HCT116 (cell line): ENCODE results near the gene HEATR3. TPM values are rescaled to one million over a fixed set of nuclear protein-coding genes. Genes with fewer than 3 reads are reported as not detected.
A peak's percentile ranks its signal among the peaks of the same experiment; 100 is the strongest.

Experiments used
- ATAC-seq: fragments of 200-7000 bp; cut with Tn5 transposase; 2 replicates; pipeline ENCODE4 v1.9.1; 2020; ENCODE audit warnings: mild to moderate bottlenecking, moderate library complexity
- BruUV-seq: library from RNA; stranded (reverse); fragments of 400-500 nt; replicated peaks from 2 replicates; lab custom pipeline; 2021; lab: Mats Ljungman, UMichigan
- CTCF ChIA-PET: fragments of 300-600 bp; sonication (Branson Sonifier 250); formaldehyde crosslinking; loops from one replicate; lab custom pipeline; 2021; ENCODE audit warnings: antibody characterized with exemption; lab: Charles Lee
- POLR2A ChIA-PET: fragments of 300-600, 350-600 bp; sonication (Branson Sonifier 250); formaldehyde crosslinking; loops from one replicate; lab custom pipeline; 2021; ENCODE audit warnings: antibody characterized with exemption; lab: Charles Lee
- RAD21 ChIA-PET, 2 experiments: fragments of 300-600 bp; sonication (Branson Sonifier 250); formaldehyde crosslinking; loops; one replicate each; lab custom pipeline; 2023; ENCODE audit warnings: low total read pairs in 2 of 2; ENCODE audit not compliant: uncharacterized antibody in 2 of 2, unreplicated experiment in 2 of 2, low non-redundant PET in 1 of 2; lab: Charles Lee
- DNase-seq: peaks from one replicate; pipeline ENCODE4 v3.0.0-alpha.2; 2010; ENCODE audit warnings: low read depth, low spot score
- H2AFZ ChIP-seq: fragments of 200-600 bp; shearing (Covaris generic), sonication (generic); 2 replicates; pipeline ENCODE4 v1.6.1; 2017; ENCODE audit warnings: low read depth, mixed run types, mixed read lengths, antibody characterized with exemption, low read length; ENCODE audit not compliant: poor library complexity, severe bottlenecking
- H3K27ac ChIP-seq: 2 replicates; pipeline ENCODE4 v1.5.1; 2012; ENCODE audit warnings: low read depth, low read length
- H3K27me3 ChIP-seq: fragments of 200-600 bp; sonication (generic); 2 replicates; pipeline ENCODE4 v1.6.1; 2016; ENCODE audit warnings: mixed run types, low read length, mixed read lengths; ENCODE audit not compliant: insufficient read depth
- H3K36me3 ChIP-seq, 2 experiments: fragments of 200-500 bp in 1 of 2; fragments of 200-600 bp in 1 of 2; sonication (Bioruptor generic) in 1 of 2; sonication (generic) in 1 of 2; 2 replicates each; pipeline versions ENCODE4 v1.5.1 to v1.6.1; 2014 to 2016; ENCODE audit warnings: low read length in 2 of 2, inconsistent platforms in 1 of 2, mixed read lengths in 1 of 2, mixed run types in 1 of 2; ENCODE audit not compliant: insufficient read depth in 2 of 2, control insufficient read depth in 1 of 2
- H3K4me1 ChIP-seq, 2 experiments: fragments of 200-600 bp in 1 of 2; sonication (generic) in 1 of 2; 2 replicates each; pipeline versions ENCODE4 v1.5.1 to v1.6.1; 2012 to 2017; ENCODE audit warnings: low read length in 2 of 2, inconsistent platforms in 1 of 2, mild to moderate bottlenecking in 1 of 2, mixed read lengths in 1 of 2, mixed run types in 1 of 2, moderate library complexity in 1 of 2; ENCODE audit not compliant: insufficient read depth in 2 of 2, control insufficient read depth in 1 of 2
- H3K4me2 ChIP-seq: fragments of 200-600 bp; sonication (generic); 2 replicates; pipeline ENCODE4 v1.6.1; 2017; ENCODE audit warnings: mixed run types, low read length, mixed read lengths
- H3K4me3 ChIP-seq, 2 experiments: fragments of 200-600 bp in 1 of 2; sonication (generic) in 1 of 2; replicated peaks in 1 of 2; 2 replicates each; pipeline ENCODE4 v1.5.1; 2011 to 2016; ENCODE audit warnings: low read length in 2 of 2, control low read depth in 1 of 2, low read depth in 1 of 2, mild to moderate bottlenecking in 1 of 2, mixed read lengths in 1 of 2, mixed run types in 1 of 2
- H3K79me2 ChIP-seq: fragments of 200-600 bp; sonication (generic); 2 replicates; pipeline ENCODE4 v1.6.1; 2017; ENCODE audit warnings: mild to moderate bottlenecking, mixed run types, low read length, moderate library complexity, mixed read lengths; ENCODE audit not compliant: insufficient read depth
- H3K9ac ChIP-seq: fragments of 200-600 bp; sonication (generic); 2 replicates; pipeline ENCODE4 v1.6.1; 2016; ENCODE audit warnings: low read length, mixed read lengths
- H3K9me2 ChIP-seq: fragments of 200-600 bp; sonication (generic), shearing (Covaris generic); 2 replicates; pipeline ENCODE4 v1.6.1; 2017; ENCODE audit warnings: mixed run types, mild to moderate bottlenecking, moderate library complexity; ENCODE audit not compliant: insufficient read depth
- H3K9me3 ChIP-seq, 2 experiments: fragments of 200-500 bp in 1 of 2; fragments of 200-600 bp in 1 of 2; sonication (Bioruptor generic) in 1 of 2; sonication (generic) in 1 of 2; 2 replicates each; pipeline ENCODE4 v1.6.1; 2014 to 2017; ENCODE audit warnings: low read length in 2 of 2, mixed read lengths in 2 of 2, inconsistent platforms in 1 of 2, low read depth in 1 of 2, mild to moderate bottlenecking in 1 of 2, mixed run types in 1 of 2, moderate library complexity in 1 of 2; ENCODE audit not compliant: control insufficient read depth in 1 of 2, insufficient read depth in 1 of 2
- H4K20me1 ChIP-seq: fragments of 200-600 bp; sonication (generic), shearing (Covaris generic); 2 replicates; pipeline ENCODE4 v1.6.1; 2017; ENCODE audit warnings: mixed run types, mild to moderate bottlenecking, moderate library complexity; ENCODE audit not compliant: insufficient read depth
- CBX3 ChIP-seq: IDR thresholded peaks from 2 replicates; pipeline ENCODE4 v1.6.1; 2012; ENCODE audit warnings: low read depth
- ELF1 ChIP-seq: IDR thresholded peaks from 2 replicates; pipeline ENCODE4 v1.6.1; 2012; ENCODE audit warnings: low read depth, borderline replicate concordance
- EZH2 ChIP-seq: fragments of 200-600 bp; sonication (generic); IDR thresholded peaks from 2 replicates; pipeline ENCODE4 v1.6.1; 2017; ENCODE audit warnings: antibody characterized with exemption, mixed run types
- EZH2phosphoT487 ChIP-seq: fragments of 200-600 bp; IDR thresholded peaks from 2 replicates; pipeline ENCODE4 v1.6.1; 2018; ENCODE audit warnings: antibody characterized with exemption, borderline replicate concordance
- JUND ChIP-seq: IDR thresholded peaks from 2 replicates; pipeline ENCODE4 v1.6.1; 2012
- POLR2A ChIP-seq: IDR thresholded peaks from 2 replicates; pipeline ENCODE4 v1.7.0; 2011; ENCODE audit warnings: borderline replicate concordance; ENCODE audit not compliant: insufficient read depth, insufficient read length; ENCODE audit errors: extremely low read depth
- POLR2AphosphoS5 ChIP-seq: IDR thresholded peaks from 2 replicates; pipeline ENCODE4 v1.6.1; 2011; ENCODE audit warnings: mild to moderate bottlenecking, low read depth, low read length, moderate library complexity
- RAD21 ChIP-seq: IDR thresholded peaks from 2 replicates; pipeline ENCODE4 v1.6.1; 2012; ENCODE audit warnings: low read depth, mild to moderate bottlenecking
- SIN3A ChIP-seq: IDR thresholded peaks from 2 replicates; pipeline ENCODE4 v1.6.1; 2012; ENCODE audit warnings: low read depth
- TCF7L2 ChIP-seq: IDR thresholded peaks from 2 replicates; pipeline ENCODE4 v1.7.0; 2011; ENCODE audit warnings: borderline replicate concordance, inconsistent platforms; ENCODE audit not compliant: insufficient read depth, insufficient read length; ENCODE audit errors: extremely low read depth
- ZFX ChIP-seq: fragments of 450-650 bp; IDR thresholded peaks from 2 replicates; pipeline ENCODE4 v1.6.1; 2017
- ZNF274 ChIP-seq: fragments of 200-500 bp; sonication (Bioruptor generic); IDR thresholded peaks from 2 replicates; pipeline ENCODE4 v1.6.1; 2014; ENCODE audit warnings: mild to moderate bottlenecking, low read depth, low read length, inconsistent platforms
- intact Hi-C: fragments of 100-400 bp; cut with micrococcal nuclease; formaldehyde crosslinking; loops from 2 replicates; pipeline ENCODE4 v1.10.0; 2022
- total RNA-seq: library from RNA; stranded (reverse); gene quantifications from one replicate; pipeline ENCODE4 v1.2.1, GENCODE V29; 2021; ENCODE audit not compliant: unreplicated experiment
- TF ChIP-seq, protein P1 (sequence below): IDR thresholded peaks from 2 replicates; pipeline ENCODE4 v1.6.1; 2012
- TF ChIP-seq, protein P2 (sequence below), 3 experiments: fragments of 200-600 bp in 1 of 3; sonication (generic) in 1 of 3; IDR thresholded peaks in 2 of 3; conservative IDR thresholded peaks in 1 of 3; 2 replicates each; pipeline ENCODE4 v1.5.1; 2012 to 2017; ENCODE audit warnings: low read depth in 2 of 3, low read length in 2 of 3, antibody characterized with exemption in 1 of 3, borderline replicate concordance in 1 of 3, control low read depth in 1 of 3, mild to moderate bottlenecking in 1 of 3, mixed read lengths in 1 of 3, mixed run types in 1 of 3, moderate library complexity in 1 of 3; ENCODE audit not compliant: insufficient read depth in 1 of 3

HEATR3 gene
- total RNA-seq, 1 experiment from 2014 or later: 16.3 TPM

DNA sequence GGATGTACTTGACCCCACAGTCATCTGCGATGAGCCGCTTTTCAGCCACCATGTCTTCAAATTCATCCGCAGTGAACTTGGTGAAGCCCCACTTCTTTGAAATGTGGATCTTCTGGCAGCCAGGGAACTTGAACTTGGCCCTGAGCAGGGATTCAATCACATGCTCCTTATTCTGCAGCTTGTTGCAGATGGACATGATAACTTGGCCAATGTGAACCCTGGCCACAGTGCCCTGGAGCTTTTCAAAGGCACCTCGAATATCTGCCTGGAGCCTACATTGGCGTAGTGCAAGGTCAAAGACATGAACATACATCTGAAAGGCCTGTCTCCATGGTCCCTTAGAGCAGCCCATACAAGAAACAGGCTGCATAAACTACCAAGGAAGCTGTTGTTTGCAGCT is 85.6 kb downstream of the HEATR3 start:
- H3K9me2 ChIP-seq: no peaks in the 10 kb centered on the region

More for the DNA sequence above, 85.6 kb downstream of the HEATR3 start:
- Histone ChIP-seq H3K4me3 (no peak overlapping the region), H4K20me1 (no peaks in the 10 kb centered on the region), H3K9me3 (no peaks in the 10 kb centered on the region), H3K4me1 (peaks cover 15 to 31% of the 10 kb centered on the region in 2 experiments), H3K27me3 (no peaks in the 10 kb centered on the region), H3K79me2 (peaks cover 26% of the 10 kb centered on the region), H3K4me2 (no peak overlapping the region), H3K36me3 (no peaks in the 10 kb centered on the region; a peak in 1 of 4 replicates), H3K27ac (no peak overlapping the region), H3K9ac (no peak overlapping the region), H2AFZ (peak overlapping the region; percentile 94)
- RAD21 ChIA-PET: no interaction called here
- intact Hi-C loops: no loop called here
- DNase-seq (no peak), ATAC-seq (no peak)
- no peak for TF ChIP-seq SIN3A
- TF ChIP-seq, protein P1, sequence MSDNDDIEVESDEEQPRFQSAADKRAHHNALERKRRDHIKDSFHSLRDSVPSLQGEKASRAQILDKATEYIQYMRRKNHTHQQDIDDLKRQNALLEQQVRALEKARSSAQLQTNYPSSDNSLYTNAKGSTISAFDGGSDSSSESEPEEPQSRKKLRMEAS: no peak
- no peak for TF ChIP-seq ZFX
- no peak for TF ChIP-seq POLR2A
- no peak for TF ChIP-seq RAD21
- TF ChIP-seq, protein P2, sequence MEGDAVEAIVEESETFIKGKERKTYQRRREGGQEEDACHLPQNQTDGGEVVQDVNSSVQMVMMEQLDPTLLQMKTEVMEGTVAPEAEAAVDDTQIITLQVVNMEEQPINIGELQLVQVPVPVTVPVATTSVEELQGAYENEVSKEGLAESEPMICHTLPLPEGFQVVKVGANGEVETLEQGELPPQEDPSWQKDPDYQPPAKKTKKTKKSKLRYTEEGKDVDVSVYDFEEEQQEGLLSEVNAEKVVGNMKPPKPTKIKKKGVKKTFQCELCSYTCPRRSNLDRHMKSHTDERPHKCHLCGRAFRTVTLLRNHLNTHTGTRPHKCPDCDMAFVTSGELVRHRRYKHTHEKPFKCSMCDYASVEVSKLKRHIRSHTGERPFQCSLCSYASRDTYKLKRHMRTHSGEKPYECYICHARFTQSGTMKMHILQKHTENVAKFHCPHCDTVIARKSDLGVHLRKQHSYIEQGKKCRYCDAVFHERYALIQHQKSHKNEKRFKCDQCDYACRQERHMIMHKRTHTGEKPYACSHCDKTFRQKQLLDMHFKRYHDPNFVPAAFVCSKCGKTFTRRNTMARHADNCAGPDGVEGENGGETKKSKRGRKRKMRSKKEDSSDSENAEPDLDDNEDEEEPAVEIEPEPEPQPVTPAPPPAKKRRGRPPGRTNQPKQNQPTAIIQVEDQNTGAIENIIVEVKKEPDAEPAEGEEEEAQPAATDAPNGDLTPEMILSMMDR (IDR thresholded peaks at IDR 0.05 in 2 of 3, conservative IDR thresholded peaks at IDR 0.05 in 1 of 3; ENCODE audit: borderline replicate concordance in 1 of 3, insufficient read depth in 1 of 3, low read depth in 2 of 3, low read length in 2 of 3): no peak
- no peak for TF ChIP-seq TCF7L2
- TF ChIP-seq EZH2: no peak
- TF ChIP-seq CBX3: no peak
- no peak for TF ChIP-seq JUND
- TF ChIP-seq EZH2phosphoT487: no peak
- no peak for TF ChIP-seq ZNF274
- TF ChIP-seq ELF1: no peak
- no peak for TF ChIP-seq POLR2AphosphoS5
- CTCF ChIA-PET: interaction anchor here (1.3 kb wide), 1 partner anchor 126 kb away, joined by 3 read pairs; the partner anchor contains the start of gene CNEP1R1
- no TSS peak for BruUV-seq
- POLR2A ChIA-PET: interaction anchor here (0.7 kb wide), 1 partner anchor 36 kb away, joined by 3 read pairs; no protein-coding TSS in a partner anchor
